Activated T-cell treated with anti-CD3 and anti-CD28 coated beads, Interleukin-2, amount 50 U/mL, for 48 hours (primary cell): ENCODE measurements around the gene TMEM38A.
A peak's percentile ranks its signal among the peaks of the same experiment; 100 is the strongest.
"Not testable (repeated sequence)": the region's sequence is repeated elsewhere in the genome, so short reads cannot be mapped to it uniquely, and the experiment has no call there.

Experiments
- DNase-seq, 2 experiments: peaks; one replicate each; pipeline ENCODE4 v3.0.0-alpha.2; 2020

TMEM38A gene

DNA sequence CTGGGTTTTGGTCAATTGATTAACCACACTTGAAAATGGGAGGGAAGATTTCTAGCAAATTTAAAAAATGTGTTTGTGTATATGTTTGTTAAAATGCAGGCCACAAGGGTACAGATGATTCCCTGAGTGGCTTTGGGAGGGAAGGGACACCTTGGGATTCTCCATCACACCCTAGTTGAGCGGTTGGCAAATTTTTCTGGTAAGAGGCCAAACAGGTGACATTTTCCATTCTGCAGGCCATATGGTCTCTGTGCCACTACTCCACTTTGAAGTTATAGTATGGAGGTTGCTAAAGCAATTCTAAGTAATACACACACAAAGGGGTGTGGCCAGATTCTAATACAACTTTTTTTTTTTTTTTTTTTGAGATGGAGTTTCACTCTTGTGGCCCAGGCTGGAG is 20.0 kb upstream of the TMEM38A start:
- DNase-seq: no peak

DNA sequence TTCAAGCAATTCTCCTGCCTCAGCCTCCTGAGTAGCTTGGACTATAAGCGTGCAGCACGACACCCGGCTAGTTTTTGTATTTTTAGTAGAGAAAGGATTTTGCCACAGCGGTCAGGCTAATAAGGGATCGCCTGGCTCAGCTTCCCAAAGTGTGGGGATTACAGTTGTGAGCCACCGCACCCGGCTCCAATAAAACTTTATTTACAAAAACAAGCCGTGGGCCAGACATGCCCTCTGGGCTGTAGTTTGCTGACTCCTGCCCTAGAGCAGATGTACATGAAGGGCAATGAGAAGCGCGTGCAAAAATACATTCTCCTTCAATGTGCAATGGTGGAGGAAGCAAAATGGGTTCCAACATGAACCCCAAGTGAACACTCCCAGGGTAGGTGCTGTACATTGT is 19.2 kb upstream of the TMEM38A start:
- DNase-seq: no peak

- no peak for DNase-seq
These were observed 15.8 kb upstream of the TMEM38A start for GRCh38 chr19:16645140-16645539.

- no peak for DNase-seq
These were observed 11.2 kb upstream of the TMEM38A start for GRCh38 chr19:16649734-16650133.

DNA sequence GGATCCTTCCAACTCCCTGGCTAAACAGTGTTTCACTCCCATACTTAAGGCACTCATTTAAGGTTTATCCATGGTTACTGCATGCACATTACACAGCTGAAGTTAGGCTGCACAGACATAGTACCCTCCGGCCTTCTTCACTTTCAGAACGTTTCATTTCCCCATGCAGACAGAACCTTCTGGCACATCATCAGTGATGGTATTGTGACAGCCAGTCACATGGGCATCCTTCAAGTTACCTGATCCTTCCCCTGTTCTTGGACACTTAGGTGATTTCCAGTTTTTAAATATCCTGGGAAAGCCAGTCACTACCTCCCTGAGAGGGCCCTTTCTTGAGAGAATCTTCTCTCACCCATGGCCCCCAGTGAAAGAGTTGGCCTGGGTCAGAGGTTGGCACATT is 10.1 kb upstream of the TMEM38A start:
- no peak for DNase-seq

- not testable (repeated sequence) for DNase-seq
These were observed 9.3 kb upstream of the TMEM38A start for GRCh38 chr19:16651421-16652188.

- no peak for DNase-seq
These were observed 8.1 kb upstream of the TMEM38A start for GRCh38 chr19:16652854-16653253.

GRCh38 chr19:16654140-16654539 is 6.8 kb upstream of the TMEM38A start:
- no peak for DNase-seq

DNA sequence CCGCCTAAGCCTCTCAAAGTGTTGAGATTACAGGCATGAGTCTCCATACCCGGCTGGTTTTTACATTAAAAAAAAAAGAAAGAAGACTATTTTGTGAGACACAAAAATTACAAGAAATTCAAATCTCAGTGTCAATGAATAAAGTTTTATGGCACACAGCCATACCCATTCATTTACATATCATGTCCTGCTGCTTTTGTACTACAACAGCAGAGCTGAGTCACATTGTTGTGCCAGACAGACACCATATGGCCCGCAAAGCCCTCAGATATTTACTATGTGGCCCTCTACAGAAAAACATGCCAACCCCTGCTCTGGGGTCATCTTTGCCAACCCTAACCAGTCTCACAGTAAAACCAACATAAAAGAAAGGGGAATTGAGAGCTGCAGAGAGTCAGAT is 6.3 kb upstream of the TMEM38A start:
- DNase-seq: no peak

GRCh38 chr19:16655727-16656126 is 5.2 kb upstream of the TMEM38A start:
- no peak for DNase-seq

DNA sequence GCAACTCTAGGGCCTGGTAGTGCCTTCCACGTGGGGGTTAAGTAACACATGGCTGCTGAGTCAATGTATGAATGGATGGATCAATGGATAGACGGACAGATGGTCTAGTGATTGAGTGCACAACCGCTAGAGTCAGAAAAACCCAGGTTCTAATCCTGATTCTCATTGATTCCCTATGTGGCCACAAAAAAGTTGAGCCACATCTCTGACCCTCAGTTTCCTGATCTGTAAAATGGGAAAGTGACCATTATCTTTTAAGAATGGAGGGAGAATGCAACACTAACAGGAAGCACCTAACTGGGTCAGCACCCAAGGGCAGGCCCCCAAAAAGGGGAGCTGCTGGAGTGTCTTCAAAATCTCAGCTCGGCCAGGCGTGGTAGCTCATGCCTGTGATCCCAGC is 3.6 kb upstream of the TMEM38A start:
- no peak for DNase-seq

DNA sequence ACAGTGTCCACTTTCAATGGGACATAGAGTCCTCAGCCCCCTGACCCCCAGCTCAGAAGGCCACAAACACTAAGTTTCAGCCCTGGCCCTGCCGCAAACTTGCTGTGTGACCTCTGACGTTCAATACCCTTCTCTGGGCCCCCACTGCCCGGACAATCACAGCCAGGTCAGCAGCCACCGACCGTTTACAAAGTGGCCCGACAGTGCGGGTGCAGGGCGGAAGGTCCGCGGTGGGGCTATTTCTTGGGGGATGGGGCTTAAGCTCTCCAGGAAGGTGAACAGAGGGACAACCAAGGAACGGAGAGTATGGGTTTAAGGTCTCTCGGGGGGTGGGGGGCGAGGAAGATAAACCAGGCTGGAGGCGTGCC is 1.5 kb upstream of the TMEM38A start:
- no peak for DNase-seq

GRCh38 chr19:16659832-16660708 is 869 bp upstream of the TMEM38A start, which contains the start of gene SMIM7:
SMIM7 (minus strand) TSS chr19:16660144; CDS start chr19:16660110, 34 bp downstream.
- peak; percentile 99 for DNase-seq

DNA sequence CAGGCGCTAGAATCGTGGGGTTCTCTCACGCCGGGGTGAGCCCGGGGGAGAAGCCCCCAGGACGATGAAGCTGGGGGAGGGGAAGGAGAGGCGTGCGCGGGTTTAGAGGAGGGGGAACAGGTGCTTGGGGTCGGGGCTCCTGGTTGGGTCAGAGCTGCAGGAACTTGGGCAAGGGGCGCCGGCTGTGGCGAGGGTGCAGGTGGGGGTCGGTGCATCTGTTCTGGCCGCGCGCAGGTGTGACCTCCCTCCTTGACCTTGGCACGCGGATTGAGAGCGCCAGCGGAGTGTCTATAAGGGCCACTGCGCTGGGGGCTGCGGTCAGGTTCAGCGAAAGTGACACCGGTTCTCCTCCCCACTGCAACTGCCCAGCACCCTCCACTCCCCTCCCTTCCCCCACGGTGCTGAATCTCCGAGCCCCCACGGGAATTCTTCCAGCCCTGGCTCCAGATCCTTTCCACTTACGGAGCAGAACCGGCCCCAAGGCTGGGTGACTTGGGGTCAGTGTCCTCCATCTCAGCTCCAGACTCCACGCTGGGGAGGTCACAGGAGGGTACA is 618 bp downstream of the TMEM38A start:
- DNase-seq: peak in 1 of 2 experiments; percentile 24

GRCh38 chr19:16668176-16668575 is 7.2 kb downstream of the TMEM38A start:
- DNase-seq: no peak

DNA sequence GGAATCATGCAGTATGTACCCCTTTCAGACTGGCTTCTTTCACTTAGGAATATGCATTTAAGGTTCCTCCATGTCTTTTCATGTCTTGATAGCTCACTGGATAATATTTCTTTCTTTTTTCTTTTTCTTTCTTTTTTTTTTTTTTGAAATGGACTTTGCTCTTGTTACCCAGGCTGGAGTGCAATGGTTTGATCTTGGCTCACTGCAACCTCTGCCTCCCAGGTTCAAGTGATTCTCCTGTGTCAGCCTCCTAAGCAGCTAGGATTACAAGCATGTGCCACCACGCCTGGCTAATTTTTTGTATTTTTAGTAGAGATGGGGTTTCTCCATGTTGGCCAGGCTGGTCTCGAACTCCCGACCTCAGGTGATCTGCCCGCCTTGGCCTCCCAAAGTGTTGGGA is 7.8 kb downstream of the TMEM38A start:
- not testable (repeated sequence) for DNase-seq

GRCh38 chr19:16670291-16670690 is 9.4 kb downstream of the TMEM38A start:
- no peak for DNase-seq

- DNase-seq: no peak
These were observed 10.8 kb downstream of the TMEM38A start for GRCh38 chr19:16671652-16672274.

GRCh38 chr19:16673231-16673630 is 12.3 kb downstream of the TMEM38A start:
- no peak for DNase-seq

DNA sequence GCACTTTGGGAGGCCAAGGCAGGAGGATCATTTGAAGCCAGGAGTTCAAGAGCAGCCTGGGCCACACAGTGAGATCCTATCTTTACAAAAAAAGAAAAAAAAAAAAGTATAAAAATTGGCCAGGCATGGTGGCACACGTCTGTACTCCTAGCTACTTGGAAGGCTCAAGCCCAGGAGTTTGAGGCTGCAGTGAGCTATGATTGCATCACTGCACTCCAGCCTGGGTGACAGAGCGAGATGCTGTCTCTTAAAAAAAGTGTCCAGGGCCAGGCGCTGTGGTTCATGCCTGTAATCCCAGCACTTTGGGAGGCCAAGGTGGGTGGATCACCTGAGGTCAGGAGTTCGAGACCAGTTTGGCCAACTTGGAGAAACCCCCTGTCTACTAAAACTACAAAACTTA is 12.9 kb downstream of the TMEM38A start:
- DNase-seq: not testable (repeated sequence)

DNA sequence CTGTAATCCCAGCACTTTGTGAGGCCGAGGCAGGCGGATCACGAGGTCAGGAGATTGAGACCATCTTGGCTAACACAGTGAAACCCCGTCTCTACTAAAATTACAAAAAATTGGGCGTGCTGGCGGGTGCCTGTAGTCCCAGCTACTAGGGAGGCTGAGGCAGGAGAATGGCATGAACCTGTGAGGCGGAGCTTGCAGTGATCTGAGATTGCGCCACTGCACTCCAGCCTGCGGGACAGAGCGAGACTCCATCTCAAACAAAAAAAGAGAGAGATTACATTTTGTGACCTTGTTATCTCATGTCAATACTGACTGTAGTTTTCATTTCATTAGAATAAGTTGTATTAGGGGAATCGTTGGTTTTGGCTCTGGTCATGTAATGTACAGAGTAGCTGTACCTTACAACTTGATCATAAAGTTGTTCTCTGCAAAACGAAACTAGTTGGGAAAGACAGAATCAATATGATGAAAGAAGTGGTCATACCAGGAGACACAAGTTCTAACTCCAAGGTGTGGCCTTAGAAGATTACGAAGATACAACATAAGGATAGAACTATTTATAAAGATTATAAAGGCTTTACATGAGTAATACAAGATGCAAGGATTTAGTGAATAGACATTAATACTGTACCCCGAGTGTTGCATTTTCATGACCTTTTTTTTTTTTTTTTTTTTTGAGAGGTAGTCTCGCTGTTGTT is 15.3 kb downstream of the TMEM38A start:
- DNase-seq: no peak

DNA sequence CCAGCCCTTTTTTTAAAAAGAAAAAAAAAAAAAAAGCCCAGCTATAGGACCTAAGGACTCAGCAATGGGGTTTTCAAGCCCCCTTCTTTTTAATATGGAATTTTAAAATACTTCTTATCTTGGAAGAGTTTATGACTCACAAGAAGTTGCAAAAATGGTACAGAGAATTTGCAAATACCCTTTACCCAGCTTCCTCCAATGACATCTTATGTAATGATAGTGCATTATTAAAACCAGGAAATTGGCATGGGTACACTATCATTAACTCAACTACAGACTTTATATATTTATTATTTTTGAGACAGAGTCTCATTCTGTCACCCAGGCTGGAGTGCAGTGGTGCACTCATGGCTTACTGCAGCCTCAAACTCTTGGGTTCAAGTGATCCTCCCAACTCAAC is 16.1 kb downstream of the TMEM38A start:
- no peak for DNase-seq

- DNase-seq: no peak
These were observed 17.6 kb downstream of the TMEM38A start for GRCh38 chr19:16678498-16678897.
